GM18526 (cell line): Measurements from ENCODE around the gene UNK.

Source experiments
- POLR2A ChIP-seq: IDR thresholded peaks from 3 replicates; pipeline ENCODE4 v1.6.1; 2011; ENCODE audit not compliant: insufficient read length; ENCODE audit errors: extremely low read depth

UNK gene

GRCh38 chr17:75751676-75752404, 32.8 kb upstream of the UNK start:
- TF ChIP-seq POLR2A: no peak

- no peak for TF ChIP-seq POLR2A
These were observed 32.2 kb upstream of the UNK start for GRCh38 chr17:75752405-75752709.

- no peak for TF ChIP-seq POLR2A
These were observed 31.6 kb upstream of the UNK start for GRCh38 chr17:75752802-75753513.

- peak; percentile 25 for TF ChIP-seq POLR2A
These were observed 30.9 kb upstream of the UNK start for GRCh38 chr17:75753514-75754377.

- TF ChIP-seq POLR2A: no peak
These were observed 30.0 kb upstream of the UNK start for GRCh38 chr17:75754378-75755204.

- TF ChIP-seq POLR2A: no peak
These were observed 29.3 kb upstream of the UNK start for GRCh38 chr17:75755205-75755901.

- TF ChIP-seq POLR2A: no peak
These were observed 28.6 kb upstream of the UNK start for GRCh38 chr17:75755990-75756389.

GRCh38 chr17:75756451-75757085, 28.0 kb upstream of the UNK start:
- TF ChIP-seq POLR2A: no peak

GRCh38 chr17:75757086-75757681, 27.4 kb upstream of the UNK start:
- TF ChIP-seq POLR2A: no peak

GRCh38 chr17:75758131-75758905, 26.3 kb upstream of the UNK start:
- TF ChIP-seq POLR2A: no peak

GRCh38 chr17:75759457-75759856, 25.1 kb upstream of the UNK start:
- TF ChIP-seq POLR2A: no peak

- TF ChIP-seq POLR2A: no peak
These were observed 21.9 kb upstream of the UNK start for GRCh38 chr17:75762513-75763268.
